Measurements from ENCODE around the gene HS1BP3. TPM values are rescaled to one million over a fixed set of nuclear protein-coding genes. Genes with fewer than 3 reads are reported as not detected.

HS1BP3 gene
- total RNA-seq, 2 experiments from 2014 or later = 8.8 to 10.1 TPM

- ATAC-seq (ENCODE audit: poor library complexity) (no peak), DNase-seq (no peak)
- no peaks in the 10 kb centered on the region for H3K4me1 ChIP-seq (ENCODE audit: insufficient read depth, low read length)
- no peaks in the 10 kb centered on the region for H3K9me3 Mint-ChIP-seq
- no peak overlapping the region for H3K4me3 Mint-ChIP-seq
- ChIA-PET POLR2A (no interaction called here), CTCF (no interaction called here)
- no peak overlapping the region for H3K27ac Mint-ChIP-seq
- no peak overlapping the region for H3K27ac ChIP-seq (ENCODE audit: low read depth in 1 of 2, low read length in 2 of 2)
- H3K4me3 ChIP-seq (ENCODE audit: low read length) = no peak overlapping the region
- no peak for TF ChIP-seq CTCF (IDR thresholded peaks at IDR 0.05)
- H3K27me3 Mint-ChIP-seq = no peaks in the 10 kb centered on the region
- no peaks in the 10 kb centered on the region for H3K9me3 ChIP-seq (ENCODE audit: control insufficient read depth in 1 of 2, insufficient read depth in 1 of 2, low read length in 2 of 2)
- no peaks in the 10 kb centered on the region for H3K27me3 ChIP-seq (ENCODE audit: control insufficient read depth in 1 of 2, insufficient read depth in 2 of 2, low read length in 2 of 2)
- peaks cover 19% of the 10 kb centered on the region for H3K36me3 Mint-ChIP-seq (ENCODE audit: low read depth)
- no peaks in the 10 kb centered on the region for H3K4me1 Mint-ChIP-seq (ENCODE audit: low read depth)
- intact Hi-C loops (cut with DNase I, micrococcal nuclease) = no loop called here
- peaks cover 9% of the 10 kb centered on the region for H3K36me3 ChIP-seq (ENCODE audit: insufficient read depth, low read length)
Observed at GRCh38 chr2:20615466-20616241, 35.2 kb downstream of the HS1BP3 start.

GRCh38 chr2:20615068-20615465 lies 35.8 kb downstream of the HS1BP3 start:
- POLR2A ChIA-PET = no interaction called here
- no peak overlapping the region for H3K27ac ChIP-seq (ENCODE audit: low read depth in 1 of 2, low read length in 2 of 2)
- no peak for TF ChIP-seq CTCF (IDR thresholded peaks at IDR 0.05)
- no peaks in the 10 kb centered on the region for H3K4me1 ChIP-seq (ENCODE audit: insufficient read depth, low read length)
- H3K36me3 ChIP-seq (ENCODE audit: insufficient read depth, low read length) = peaks cover 3% of the 10 kb centered on the region
- no peaks in the 10 kb centered on the region for H3K9me3 Mint-ChIP-seq
- no peaks in the 10 kb centered on the region for H3K27me3 ChIP-seq (ENCODE audit: control insufficient read depth in 1 of 2, insufficient read depth in 2 of 2, low read length in 2 of 2)
- H3K9me3 ChIP-seq (ENCODE audit: control insufficient read depth in 1 of 2, insufficient read depth in 1 of 2, low read length in 2 of 2) = no peaks in the 10 kb centered on the region
- CTCF ChIA-PET = no interaction called here
- DNase-seq = no peak
- intact Hi-C loops (cut with DNase I, micrococcal nuclease) = no loop called here
- ATAC-seq (ENCODE audit: poor library complexity) = no peak
- H3K4me3 ChIP-seq (ENCODE audit: low read length) = no peak overlapping the region
- peaks cover 13% of the 10 kb centered on the region for H3K36me3 Mint-ChIP-seq (ENCODE audit: low read depth)
- H3K27ac Mint-ChIP-seq = no peak overlapping the region
- H3K4me1 Mint-ChIP-seq (ENCODE audit: low read depth) = no peaks in the 10 kb centered on the region
- no peaks in the 10 kb centered on the region for H3K27me3 Mint-ChIP-seq
- H3K4me3 Mint-ChIP-seq = no peak overlapping the region

- CTCF ChIA-PET = no interaction called here
- H3K4me3 ChIP-seq (ENCODE audit: low read length) = no peak overlapping the region
- H3K36me3 Mint-ChIP-seq (ENCODE audit: low read depth) = peaks cover 7% of the 10 kb centered on the region
- POLR2A ChIA-PET = no interaction called here
- no peak overlapping the region for H3K27ac ChIP-seq (ENCODE audit: low read depth in 1 of 2, low read length in 2 of 2)
- no peaks in the 10 kb centered on the region for H3K4me1 Mint-ChIP-seq (ENCODE audit: low read depth)
- intact Hi-C loops (cut with DNase I, micrococcal nuclease) = no loop called here
- no peaks in the 10 kb centered on the region for H3K4me1 ChIP-seq (ENCODE audit: insufficient read depth, low read length)
- ATAC-seq (ENCODE audit: poor library complexity) (no peak), DNase-seq (no peak)
- H3K36me3 ChIP-seq (ENCODE audit: insufficient read depth, low read length) = no peaks in the 10 kb centered on the region
- H3K27me3 ChIP-seq (ENCODE audit: control insufficient read depth in 1 of 2, insufficient read depth in 2 of 2, low read length in 2 of 2) = no peaks in the 10 kb centered on the region
- no peaks in the 10 kb centered on the region for H3K27me3 Mint-ChIP-seq
- H3K4me3 Mint-ChIP-seq = no peak overlapping the region
- no peaks in the 10 kb centered on the region for H3K9me3 Mint-ChIP-seq
- no peak overlapping the region for H3K27ac Mint-ChIP-seq
- H3K9me3 ChIP-seq (ENCODE audit: control insufficient read depth in 1 of 2, insufficient read depth in 1 of 2, low read length in 2 of 2) = no peaks in the 10 kb centered on the region
- no peak for TF ChIP-seq CTCF (IDR thresholded peaks at IDR 0.05)
Observed at GRCh38 chr2:20614201-20615067, 36.5 kb downstream of the HS1BP3 start.

Data from CD4-positive, alpha-beta T cell (primary cell).